HEK293 (cell line): ENCODE results near the gene ZACN.
A peak's percentile ranks its signal among the peaks of the same experiment; 100 is the strongest.

Source experiments
- CTCF ChIA-PET: fragments of 350-600 bp; formaldehyde crosslinking; extraction: SDS; loops from one replicate; lab custom pipeline; 2021; ENCODE audit warnings: antibody characterized with exemption; lab: Yijun Ruan, JAX
- POLR2A ChIA-PET: fragments of 300-600 bp; formaldehyde crosslinking; extraction: SDS; loops from one replicate; lab custom pipeline; 2020; ENCODE audit warnings: antibody characterized with exemption, inconsistent platforms; lab: Yijun Ruan, JAX
- H3K27ac ChIP-seq: fragments of 200-500 bp; sonication (Bioruptor generic); 2 replicates; pipeline ENCODE4 v1.5.1; 2014; ENCODE audit warnings: low read depth, low read length, control low read depth, inconsistent platforms; ENCODE audit errors: extremely low read depth
- H3K36me3 ChIP-seq, 2 experiments: fragments of 200-500 bp in 1 of 2; sonication (Bioruptor generic) in 1 of 2; 1 replicate in 1 of 2; 2 replicates in 1 of 2; pipeline ENCODE4 v1.5.1; 2014 to 2017; ENCODE audit warnings: inconsistent platforms in 2 of 2, low read length in 2 of 2; ENCODE audit not compliant: control insufficient read depth in 2 of 2, insufficient read depth in 1 of 2
- H3K4me1 ChIP-seq: fragments of 200-500 bp; sonication (Bioruptor generic); 2 replicates; pipeline ENCODE4 v1.5.1; 2014; ENCODE audit warnings: mild to moderate bottlenecking, low read length, inconsistent platforms; ENCODE audit not compliant: control insufficient read depth, insufficient read depth
- H3K4me3 ChIP-seq: 2 replicates; pipeline ENCODE4 v1.5.1; 2011; ENCODE audit warnings: low read depth, mild to moderate bottlenecking, control low read depth, low read length, moderate library complexity
- H3K9me3 ChIP-seq: fragments of 200-500 bp; sonication (Bioruptor generic); 2 replicates; pipeline ENCODE4 v1.5.1; 2014; ENCODE audit warnings: low read depth, low read length, inconsistent platforms; ENCODE audit not compliant: control insufficient read depth, insufficient read depth
- EGR2 ChIP-seq: fragments of 450-650 bp; formaldehyde crosslinking; IDR thresholded peaks from 2 replicates; pipeline ENCODE4 v1.5.1; 2016; ENCODE audit warnings: low read depth, missing biosample characterization, missing genetic modification characterization
- GFI1B ChIP-seq: fragments of 450-650 bp; formaldehyde crosslinking; IDR thresholded peaks from 2 replicates; pipeline ENCODE4 v1.5.1; 2016; ENCODE audit warnings: missing biosample characterization, missing genetic modification characterization
- GLI2 ChIP-seq: fragments of 450-650 bp; formaldehyde crosslinking; IDR thresholded peaks from 2 replicates; pipeline ENCODE4; 2017; ENCODE audit warnings: missing biosample characterization, missing genetic modification characterization, low read depth, borderline replicate concordance
- SP2 ChIP-seq: fragments of 450-650 bp; formaldehyde crosslinking; IDR thresholded peaks from 2 replicates; pipeline ENCODE4 v1.5.1; 2016; ENCODE audit warnings: missing biosample characterization, missing genetic modification characterization
- ZFHX2 ChIP-seq: fragments of 450-650 bp; formaldehyde crosslinking; conservative IDR thresholded peaks from 2 replicates; pipeline ENCODE4 v1.5.1; 2016; ENCODE audit warnings: missing biosample characterization, missing genetic modification characterization
- ZFP37 ChIP-seq: fragments of 450-650 bp; formaldehyde crosslinking; IDR thresholded peaks from 2 replicates; pipeline ENCODE4 v1.5.1; 2016; ENCODE audit warnings: missing biosample characterization, missing genetic modification characterization
- ZNF23 ChIP-seq: fragments of 450-650 bp; formaldehyde crosslinking; IDR thresholded peaks from 2 replicates; pipeline ENCODE4 v1.5.1; 2016; ENCODE audit warnings: missing biosample characterization, missing genetic modification characterization, borderline replicate concordance
- ZNF302 ChIP-seq: fragments of 450-650 bp; formaldehyde crosslinking; IDR thresholded peaks from 2 replicates; pipeline ENCODE4 v1.5.1; 2016; ENCODE audit warnings: missing biosample characterization, missing genetic modification characterization, low read depth
- ZNF366 ChIP-seq: fragments of 450-650 bp; formaldehyde crosslinking; conservative IDR thresholded peaks from 2 replicates; pipeline ENCODE4 v1.5.1; 2016; ENCODE audit warnings: missing biosample characterization, missing genetic modification characterization
- ZNF391 ChIP-seq: fragments of 450-650 bp; formaldehyde crosslinking; IDR thresholded peaks from 2 replicates; pipeline ENCODE4 v1.5.1; 2016; ENCODE audit warnings: low read depth, missing biosample characterization, missing genetic modification characterization, borderline replicate concordance
- ZNF510 ChIP-seq: fragments of 450-650 bp; formaldehyde crosslinking; IDR thresholded peaks from 2 replicates; pipeline ENCODE4 v1.5.1; 2018; ENCODE audit warnings: mild to moderate bottlenecking, missing genetic modification characterization, missing biosample characterization; ENCODE audit not compliant: insufficient replicate concordance
- ZNF529 ChIP-seq: fragments of 450-650 bp; formaldehyde crosslinking; IDR thresholded peaks from 2 replicates; pipeline ENCODE4 v1.5.1; 2017; ENCODE audit warnings: missing genetic modification characterization, missing biosample characterization; ENCODE audit not compliant: insufficient replicate concordance
- ZNF610 ChIP-seq: fragments of 450-650 bp; formaldehyde crosslinking; IDR thresholded peaks from 2 replicates; pipeline ENCODE4 v1.5.1; 2016; ENCODE audit warnings: missing biosample characterization, missing genetic modification characterization, borderline replicate concordance
- ZNF654 ChIP-seq: fragments of 450-650 bp; formaldehyde crosslinking; IDR thresholded peaks from 2 replicates; pipeline ENCODE4 v1.5.1; 2016; ENCODE audit warnings: low read depth, missing biosample characterization, missing genetic modification characterization
- ZNF776 ChIP-seq: fragments of 450-650 bp; formaldehyde crosslinking; IDR thresholded peaks from 2 replicates; pipeline ENCODE4 v1.5.0; 2017; ENCODE audit warnings: missing biosample characterization, missing genetic modification characterization, borderline replicate concordance
- ZNF777 ChIP-seq: fragments of 450-650 bp; formaldehyde crosslinking; IDR thresholded peaks from 2 replicates; pipeline ENCODE4 v1.5.1; 2017; ENCODE audit warnings: missing biosample characterization, missing genetic modification characterization, borderline replicate concordance
- ZNF792 ChIP-seq: fragments of 450-650 bp; formaldehyde crosslinking; IDR thresholded peaks from 2 replicates; pipeline ENCODE4 v1.5.1; 2016; ENCODE audit warnings: missing biosample characterization, missing genetic modification characterization
- ZSCAN30 ChIP-seq: fragments of 450-650 bp; IDR thresholded peaks from 2 replicates; pipeline ENCODE4 v1.5.1; 2018; ENCODE audit warnings: missing biosample characterization, mild to moderate bottlenecking, missing genetic modification characterization, moderate library complexity
- TF ChIP-seq, protein P1 (sequence below): fragments of 450-650 bp; formaldehyde crosslinking; IDR thresholded peaks from 2 replicates; pipeline ENCODE4 v1.5.1; 2016; ENCODE audit warnings: missing biosample characterization, missing genetic modification characterization
- TF ChIP-seq, protein P2 (sequence below): fragments of 450-650 bp; formaldehyde crosslinking; IDR thresholded peaks from 2 replicates; pipeline ENCODE4 v1.5.1; 2016; ENCODE audit warnings: missing biosample characterization, missing genetic modification characterization
- TF ChIP-seq, protein P3 (sequence below): fragments of 450-650 bp; formaldehyde crosslinking; IDR thresholded peaks from 2 replicates; pipeline ENCODE4 v1.5.1; 2016; ENCODE audit warnings: missing biosample characterization, missing genetic modification characterization

ZACN gene

DNA sequence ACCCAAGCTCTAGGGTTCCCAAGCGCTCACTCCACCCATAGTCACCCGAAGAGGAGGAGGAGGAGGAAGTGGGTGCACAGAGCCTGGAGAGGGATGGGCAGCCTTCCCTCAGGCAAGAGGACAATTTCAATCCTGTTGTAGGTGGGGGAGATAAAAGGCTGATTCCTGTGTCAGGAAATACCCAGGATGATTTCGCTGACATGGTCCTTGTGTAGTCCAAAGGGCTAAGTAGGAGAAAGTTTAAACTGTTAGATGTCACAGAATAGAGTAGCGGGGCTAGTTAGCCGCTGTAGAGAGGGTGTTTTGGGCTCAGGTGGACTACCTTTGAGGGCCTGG is 25.9 kb downstream of the ZACN start:
- no peak for TF ChIP-seq SP2
- no peak for TF ChIP-seq ZNF777 (tag by site-specific recombination)
- TF ChIP-seq ZNF792 (tag by site-specific recombination) = no peak
- TF ChIP-seq ZNF391 (tag by site-specific recombination) = no peak
- peak; percentile 44 for TF ChIP-seq ZFHX2 (tag by site-specific recombination)
- no peak for TF ChIP-seq ZNF529 (tag by site-specific recombination)
- TF ChIP-seq ZNF776 (tag by site-specific recombination) = no peak
- TF ChIP-seq EGR2 (tag by site-specific recombination) = peak; percentile 62; the same call in 1 of the 2 replicates
- Histone ChIP-seq H3K36me3 (peaks cover 19 to 23% of the 10 kb centered on the region in 2 experiments), H3K4me1 (0 out of 2 replicates have a peak, but pooled peaks cover 4% of the 10 kb centered on the region), H3K9me3 (no peaks in the 10 kb centered on the region), H3K27ac (no peak overlapping the region), H3K4me3 (no peak overlapping the region)
- CTCF ChIA-PET = interaction anchor here (0.5 to 2.4 kb wide), 6 partner anchors 16 to 174 kb away, joined by 3 to 19 read pairs (median 4); no protein-coding TSS in a partner anchor
- POLR2A ChIA-PET = interaction anchor here (1.2 to 3.7 kb wide), 2 partner anchors 24 to 160 kb away, joined by 4 to 23 read pairs; partner anchors contain the start of genes UBALD2 and ZACN

DNA sequence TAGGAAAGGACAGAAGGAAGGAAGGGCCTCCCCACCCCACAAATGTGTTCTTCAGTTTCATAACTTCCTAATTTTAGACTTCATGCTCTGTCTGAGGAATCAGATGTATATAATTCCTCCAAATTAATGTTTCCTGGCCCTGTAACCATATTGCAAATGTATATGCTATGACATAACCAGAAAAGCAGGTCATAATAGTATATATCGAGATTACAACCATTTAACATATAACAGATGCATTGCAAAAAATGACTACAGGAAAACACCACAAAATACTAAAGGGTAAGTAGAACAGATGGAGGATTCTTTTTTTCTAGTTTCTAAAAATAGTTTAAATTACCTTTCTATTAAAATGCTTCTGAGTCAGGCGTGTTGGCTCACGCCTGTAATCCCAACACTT is 27.7 kb downstream of the ZACN start:
- H3K9me3 ChIP-seq = no peaks in the 10 kb centered on the region
- no peak overlapping the region for H3K4me3 ChIP-seq
- peaks cover 1 to 7% of the 10 kb centered on the region in 2 experiments; a peak in 1 of 3 replicates for H3K36me3 ChIP-seq
- TF ChIP-seq ZFP37 (tag by site-specific recombination) (no peak), ZNF366 (peak; percentile 29; the same call in 1 of the 2 replicates)
- CTCF ChIA-PET = interaction anchor here (0.6 to 2.5 kb wide), 15 partner anchors 11 to 384 kb away, joined by 3 to 15 read pairs (median 4); partner anchors contain the start of gene UBALD2
- no peak overlapping the region for H3K27ac ChIP-seq
- 0 out of 2 replicates have a peak, but pooled peaks cover 4% of the 10 kb centered on the region for H3K4me1 ChIP-seq
- POLR2A ChIA-PET = interaction anchor here (0.7 to 1.4 kb wide), 2 partner anchors 34 to 173 kb away, joined by 3 read pairs; partner anchors contain the start of gene SRP68

DNA sequence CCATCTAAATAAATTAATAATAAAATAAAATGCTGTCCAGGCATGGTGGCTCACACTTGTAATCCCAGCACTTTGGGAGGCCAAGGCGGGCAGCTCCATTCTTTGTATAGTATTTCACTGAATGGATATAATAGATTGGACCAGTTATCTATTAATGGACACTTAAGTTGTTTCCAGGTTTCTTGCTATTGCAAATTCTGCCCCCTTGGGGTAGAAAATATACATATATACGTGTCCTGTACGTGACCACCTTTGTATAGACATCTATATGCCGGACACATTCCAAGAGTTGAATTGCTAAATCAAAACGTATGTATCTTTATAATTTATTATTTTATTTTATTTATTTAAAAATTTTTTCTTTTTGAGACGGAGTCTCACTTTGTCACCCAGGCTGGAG is 28.5 kb downstream of the ZACN start:
- H3K27ac ChIP-seq = no peak overlapping the region
- H3K9me3 ChIP-seq = no peaks in the 10 kb centered on the region
- no peaks in the 10 kb centered on the region for H3K36me3 ChIP-seq
- CTCF ChIA-PET = interaction anchor here (0.6 to 2.5 kb wide), 11 partner anchors 11 to 383 kb away, joined by 3 to 15 read pairs (median 4); no protein-coding TSS in a partner anchor
- TF ChIP-seq ZNF510 (tag by site-specific recombination) = no peak
- TF ChIP-seq ZNF302 (tag by site-specific recombination) = no peak
- TF ChIP-seq ZNF654 (tag by site-specific recombination) = 0 out of 2 replicates have a peak, but pooled peaks have one; percentile 4
- no peak for TF ChIP-seq GFI1B (tag by site-specific recombination)
- 0 out of 2 replicates have a peak, but pooled peaks cover 4% of the 10 kb centered on the region for H3K4me1 ChIP-seq
- no peak overlapping the region for H3K4me3 ChIP-seq
- POLR2A ChIA-PET = no interaction called here

DNA sequence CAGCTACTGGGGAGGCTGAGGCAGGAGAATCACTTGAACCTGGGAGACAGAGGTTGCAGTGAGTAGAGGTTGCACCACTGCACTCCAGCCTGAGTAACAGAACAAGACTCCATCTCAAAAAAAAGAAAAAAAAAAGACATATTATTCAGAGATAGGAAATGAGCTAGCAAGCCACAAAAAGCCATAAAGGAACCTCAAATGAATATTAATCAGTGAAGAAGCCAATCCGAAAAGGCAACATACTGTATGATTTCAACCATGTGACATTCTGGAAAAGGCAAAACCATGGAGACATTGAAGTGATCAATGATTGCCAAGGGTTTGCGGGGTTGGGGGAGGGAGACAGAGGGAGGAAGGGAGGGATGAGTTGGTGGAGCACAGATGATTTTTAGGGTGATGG is 33.0 kb downstream of the ZACN start:
- POLR2A ChIA-PET = no interaction called here
- CTCF ChIA-PET = interaction anchor here (1.0 to 1.8 kb wide), 4 partner anchors 8 to 168 kb away, joined by 3 to 11 read pairs (median 4); no protein-coding TSS in a partner anchor
- TF ChIP-seq, protein P1, sequence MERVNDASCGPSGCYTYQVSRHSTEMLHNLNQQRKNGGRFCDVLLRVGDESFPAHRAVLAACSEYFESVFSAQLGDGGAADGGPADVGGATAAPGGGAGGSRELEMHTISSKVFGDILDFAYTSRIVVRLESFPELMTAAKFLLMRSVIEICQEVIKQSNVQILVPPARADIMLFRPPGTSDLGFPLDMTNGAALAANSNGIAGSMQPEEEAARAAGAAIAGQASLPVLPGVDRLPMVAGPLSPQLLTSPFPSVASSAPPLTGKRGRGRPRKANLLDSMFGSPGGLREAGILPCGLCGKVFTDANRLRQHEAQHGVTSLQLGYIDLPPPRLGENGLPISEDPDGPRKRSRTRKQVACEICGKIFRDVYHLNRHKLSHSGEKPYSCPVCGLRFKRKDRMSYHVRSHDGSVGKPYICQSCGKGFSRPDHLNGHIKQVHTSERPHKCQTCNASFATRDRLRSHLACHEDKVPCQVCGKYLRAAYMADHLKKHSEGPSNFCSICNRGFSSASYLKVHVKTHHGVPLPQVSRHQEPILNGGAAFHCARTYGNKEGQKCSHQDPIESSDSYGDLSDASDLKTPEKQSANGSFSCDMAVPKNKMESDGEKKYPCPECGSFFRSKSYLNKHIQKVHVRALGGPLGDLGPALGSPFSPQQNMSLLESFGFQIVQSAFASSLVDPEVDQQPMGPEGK = no peak
- no peak for TF ChIP-seq ZNF610
- TF ChIP-seq GFI1B (tag by site-specific recombination) = no peak
- no peak for TF ChIP-seq GLI2 (tag by site-specific recombination)
- no peak for TF ChIP-seq ZSCAN30
- TF ChIP-seq, protein P2, sequence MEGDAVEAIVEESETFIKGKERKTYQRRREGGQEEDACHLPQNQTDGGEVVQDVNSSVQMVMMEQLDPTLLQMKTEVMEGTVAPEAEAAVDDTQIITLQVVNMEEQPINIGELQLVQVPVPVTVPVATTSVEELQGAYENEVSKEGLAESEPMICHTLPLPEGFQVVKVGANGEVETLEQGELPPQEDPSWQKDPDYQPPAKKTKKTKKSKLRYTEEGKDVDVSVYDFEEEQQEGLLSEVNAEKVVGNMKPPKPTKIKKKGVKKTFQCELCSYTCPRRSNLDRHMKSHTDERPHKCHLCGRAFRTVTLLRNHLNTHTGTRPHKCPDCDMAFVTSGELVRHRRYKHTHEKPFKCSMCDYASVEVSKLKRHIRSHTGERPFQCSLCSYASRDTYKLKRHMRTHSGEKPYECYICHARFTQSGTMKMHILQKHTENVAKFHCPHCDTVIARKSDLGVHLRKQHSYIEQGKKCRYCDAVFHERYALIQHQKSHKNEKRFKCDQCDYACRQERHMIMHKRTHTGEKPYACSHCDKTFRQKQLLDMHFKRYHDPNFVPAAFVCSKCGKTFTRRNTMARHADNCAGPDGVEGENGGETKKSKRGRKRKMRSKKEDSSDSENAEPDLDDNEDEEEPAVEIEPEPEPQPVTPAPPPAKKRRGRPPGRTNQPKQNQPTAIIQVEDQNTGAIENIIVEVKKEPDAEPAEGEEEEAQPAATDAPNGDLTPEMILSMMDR = no peak
- TF ChIP-seq, protein P3, sequence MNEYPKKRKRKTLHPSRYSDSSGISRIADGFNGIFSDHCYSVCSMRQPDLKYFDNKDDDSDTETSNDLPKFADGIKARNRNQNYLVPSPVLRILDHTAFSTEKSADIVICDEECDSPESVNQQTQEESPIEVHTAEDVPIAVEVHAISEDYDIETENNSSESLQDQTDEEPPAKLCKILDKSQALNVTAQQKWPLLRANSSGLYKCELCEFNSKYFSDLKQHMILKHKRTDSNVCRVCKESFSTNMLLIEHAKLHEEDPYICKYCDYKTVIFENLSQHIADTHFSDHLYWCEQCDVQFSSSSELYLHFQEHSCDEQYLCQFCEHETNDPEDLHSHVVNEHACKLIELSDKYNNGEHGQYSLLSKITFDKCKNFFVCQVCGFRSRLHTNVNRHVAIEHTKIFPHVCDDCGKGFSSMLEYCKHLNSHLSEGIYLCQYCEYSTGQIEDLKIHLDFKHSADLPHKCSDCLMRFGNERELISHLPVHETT = no peak
- no peak for TF ChIP-seq ZNF23 (tag by site-specific recombination)

More for the DNA sequence above, 33.0 kb downstream of the ZACN start:
- Histone ChIP-seq H3K9me3 (no peaks in the 10 kb centered on the region), H3K36me3 (no peaks in the 10 kb centered on the region), H3K27ac (no peak overlapping the region), H3K4me1 (no peaks in the 10 kb centered on the region), H3K4me3 (no peak overlapping the region)
